Measurements from ENCODE around the gene LINGO3.

LINGO3 gene

GRCh38 chr19:2338751-2339643 is 31.0 kb upstream of the LINGO3 start:
- DNase-seq: no peak

GRCh38 chr19:2338055-2338615 is 30.2 kb upstream of the LINGO3 start:
- DNase-seq: no peak

DNA sequence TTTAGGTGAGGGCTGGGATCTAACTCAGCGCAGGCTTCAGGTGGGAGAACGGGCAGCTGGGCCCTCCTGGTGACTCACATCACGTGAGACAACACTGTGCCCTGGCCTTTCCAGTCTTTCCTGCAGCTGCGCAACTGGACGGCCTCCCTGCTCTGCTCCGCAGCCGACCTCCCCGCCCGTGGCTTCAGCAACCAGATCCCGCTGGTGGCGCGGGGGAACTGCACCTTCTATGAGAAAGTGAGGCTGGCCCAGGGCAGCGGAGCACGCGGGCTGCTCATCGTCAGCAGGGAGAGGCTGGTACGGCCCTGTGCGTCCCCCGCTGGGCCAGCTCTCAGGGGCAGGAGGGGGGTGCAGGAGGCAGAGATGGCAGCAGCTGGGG is 29.4 kb upstream of the LINGO3 start:
- DNase-seq: peak; percentile 24

- DNase-seq: no peak
These were observed 28.8 kb upstream of the LINGO3 start for GRCh38 chr19:2336528-2337328.

- no peak for DNase-seq
These were observed 27.9 kb upstream of the LINGO3 start for GRCh38 chr19:2335848-2336247.

GRCh38 chr19:2334986-2335846 is 27.3 kb upstream of the LINGO3 start:
- no peak for DNase-seq

DNA sequence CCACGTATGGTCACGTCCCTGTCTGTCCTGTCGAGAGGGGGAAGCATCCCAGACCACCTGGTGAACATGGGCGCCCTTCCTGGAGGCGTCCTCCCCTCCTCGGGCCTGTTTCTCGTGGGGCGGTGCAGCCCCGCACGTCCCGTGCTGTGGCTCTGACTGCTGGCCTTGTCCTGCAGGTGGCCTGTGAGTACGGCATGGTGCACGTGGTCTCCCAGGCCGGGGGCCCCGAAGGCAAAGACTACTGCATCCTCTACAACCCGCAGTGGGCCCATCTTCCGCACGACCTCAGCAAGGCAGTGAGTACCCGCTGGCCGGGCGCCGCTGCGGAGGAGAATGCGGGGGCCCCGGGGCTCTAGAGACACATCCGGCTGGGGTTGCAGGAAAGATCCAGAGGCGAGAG is 26.5 kb upstream of the LINGO3 start:
- DNase-seq: no peak

- DNase-seq: no peak
These were observed 25.9 kb upstream of the LINGO3 start for GRCh38 chr19:2333807-2334211.

DNA sequence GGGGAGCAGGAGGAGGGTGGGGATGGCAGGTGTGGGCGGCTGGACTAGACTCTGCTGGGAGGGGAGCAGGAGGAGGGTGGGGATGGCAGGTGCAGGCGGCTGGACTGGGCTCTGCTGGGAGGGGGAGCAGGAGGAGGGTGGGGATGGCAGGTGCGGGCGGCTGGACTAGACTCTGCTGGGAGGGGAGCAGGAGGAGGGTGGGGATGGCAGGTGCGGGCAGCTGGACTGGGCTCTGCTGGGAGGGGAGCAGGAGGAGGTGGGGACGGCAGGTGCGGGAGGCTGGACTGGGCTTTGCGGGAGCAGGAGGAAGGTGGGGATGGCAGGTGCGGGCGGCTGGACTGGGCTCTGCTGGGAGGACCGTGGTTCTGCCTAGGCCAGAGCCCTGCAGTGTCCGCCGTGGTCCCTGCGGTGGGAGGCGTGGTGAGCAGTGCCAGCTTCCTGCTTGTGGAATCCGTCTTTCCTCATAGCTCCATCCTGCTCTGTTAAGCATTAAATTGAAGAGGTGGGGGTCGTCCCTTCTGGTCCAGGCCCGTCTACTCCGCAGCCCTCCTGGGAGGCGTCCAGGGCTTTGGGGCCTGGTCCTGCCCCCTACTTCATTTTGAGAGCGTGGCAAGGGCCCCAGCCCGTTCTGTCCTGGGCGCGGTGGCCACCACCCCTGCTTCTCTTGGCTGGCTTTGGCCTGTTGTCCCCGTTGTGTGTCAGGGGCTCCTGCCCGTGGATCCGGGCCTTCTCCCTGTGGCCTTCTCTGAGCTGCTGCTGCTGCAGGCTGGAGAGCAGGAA is 25.3 kb upstream of the LINGO3 start:
- DNase-seq: peak; percentile 94

DNA sequence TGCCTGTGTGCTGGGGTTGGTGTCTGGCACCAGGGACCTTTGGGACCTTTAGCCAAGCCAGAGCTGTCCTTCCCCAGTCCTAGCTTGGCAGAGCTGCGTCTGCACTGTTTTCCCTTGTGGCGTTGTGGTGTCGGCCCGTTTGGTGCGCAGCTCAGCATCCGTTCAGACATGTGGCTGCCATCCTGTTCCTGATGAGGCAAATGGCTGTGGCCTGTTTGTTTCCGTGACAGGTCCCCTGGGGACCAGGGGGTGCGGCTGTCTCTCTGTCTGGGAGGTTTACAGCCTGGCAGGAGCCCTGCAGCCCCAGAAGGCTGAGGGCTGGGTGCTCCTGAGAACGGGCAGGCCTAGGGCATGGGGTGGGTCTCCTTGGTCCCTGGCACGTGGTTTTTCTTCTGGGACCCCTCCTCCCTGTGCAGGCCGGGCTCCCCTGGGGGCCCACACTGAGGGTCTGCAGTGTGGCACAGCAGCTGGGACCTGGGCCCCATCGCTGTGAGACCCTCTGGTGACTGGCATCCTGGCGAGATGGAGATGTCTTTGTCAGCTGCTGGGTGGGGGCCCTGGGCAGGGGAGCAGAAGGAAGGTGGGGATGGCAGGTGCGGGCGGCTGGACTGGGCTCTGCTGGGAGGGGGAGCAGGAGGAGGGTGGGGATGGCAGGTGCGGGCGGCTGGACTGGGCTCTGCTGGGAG is 24.5 kb upstream of the LINGO3 start:
- DNase-seq: peak; percentile 87

DNA sequence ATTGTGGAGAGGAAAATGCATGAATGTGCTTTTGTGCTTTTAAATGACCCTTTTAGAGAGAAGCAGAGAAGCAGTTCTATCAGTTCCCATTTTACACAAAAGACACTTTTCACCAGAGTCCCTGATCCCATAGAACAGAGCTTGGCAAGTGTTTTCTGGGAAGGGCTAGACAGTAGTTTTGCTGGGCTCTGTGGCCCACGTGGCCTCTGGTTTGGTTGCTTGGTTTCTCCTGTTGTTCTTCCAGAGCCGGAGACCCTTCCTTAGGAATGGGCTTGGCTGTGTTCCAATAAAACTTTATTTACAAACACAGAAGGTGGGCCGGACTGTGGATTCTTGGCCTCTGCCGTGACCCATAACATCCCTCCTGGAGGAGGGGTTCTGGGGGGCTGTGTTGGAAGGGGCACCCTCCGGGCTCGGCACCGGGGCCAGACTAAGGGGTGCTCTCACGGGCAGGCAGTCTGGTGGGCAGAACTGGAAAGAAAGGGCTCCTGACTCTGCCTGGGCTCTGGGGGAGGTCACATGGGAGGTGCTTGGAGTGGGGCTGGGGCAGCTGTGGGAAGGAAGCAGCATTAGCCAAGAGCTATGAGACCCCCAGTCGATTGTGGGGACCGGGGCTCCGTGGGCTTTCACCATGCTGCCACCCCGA is 23.8 kb upstream of the LINGO3 start:
- DNase-seq: no peak

- no peak for DNase-seq
These were observed 22.8 kb upstream of the LINGO3 start for GRCh38 chr19:2330632-2331284.

GRCh38 chr19:2330255-2330631 is 22.3 kb upstream of the LINGO3 start:
- DNase-seq: no peak

DNA sequence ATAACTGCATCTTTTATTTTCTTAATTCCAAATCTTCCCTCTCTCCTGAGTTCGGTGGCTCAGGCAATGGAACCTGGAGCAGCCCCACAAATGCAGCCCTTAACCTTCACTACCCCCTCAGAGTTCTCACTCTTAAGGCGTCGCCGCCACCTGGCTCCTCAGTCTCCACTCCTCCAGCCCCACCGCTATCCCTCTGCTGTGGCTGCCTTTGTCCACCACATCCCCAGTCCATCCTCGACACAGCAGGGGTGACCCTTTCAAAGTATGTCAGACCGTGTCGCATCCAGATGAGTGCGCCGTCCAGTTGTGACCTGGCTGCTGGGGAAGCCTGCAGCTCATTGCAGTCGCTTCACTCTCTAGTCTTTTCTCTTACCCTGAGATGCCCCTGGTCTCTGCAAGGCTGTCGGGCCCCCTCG is 21.6 kb upstream of the LINGO3 start:
- no peak for DNase-seq

DNA sequence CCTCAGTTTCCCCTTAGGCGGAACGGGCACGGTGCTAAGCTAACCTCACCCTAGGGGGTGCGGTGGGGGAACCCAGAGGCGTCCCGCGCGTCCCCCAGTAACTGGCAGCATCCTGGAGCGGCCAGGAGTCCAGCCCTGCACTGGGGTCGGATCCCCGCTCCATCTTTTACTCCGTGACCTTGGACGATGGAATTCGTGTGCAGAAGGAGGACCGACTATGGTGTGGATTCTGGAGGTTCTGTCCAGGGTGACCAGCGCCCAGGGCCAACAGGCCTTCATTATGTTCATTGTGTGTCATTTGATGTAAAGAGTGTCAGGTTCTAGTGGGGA is 21.2 kb upstream of the LINGO3 start:
- DNase-seq: no peak

- DNase-seq: peak; percentile 91
These were observed 20.6 kb upstream of the LINGO3 start, which contains the start of the genes LSM7 and SPPL2B for GRCh38 chr19:2328401-2329148. TSS of gene LSM7 (minus strand) at chr19:2328586. CDS start at chr19:2328566, 20 bp downstream. TSS of gene SPPL2B (plus strand) at chr19:2328684. CDS start at chr19:2328710, 26 bp downstream.

DNA sequence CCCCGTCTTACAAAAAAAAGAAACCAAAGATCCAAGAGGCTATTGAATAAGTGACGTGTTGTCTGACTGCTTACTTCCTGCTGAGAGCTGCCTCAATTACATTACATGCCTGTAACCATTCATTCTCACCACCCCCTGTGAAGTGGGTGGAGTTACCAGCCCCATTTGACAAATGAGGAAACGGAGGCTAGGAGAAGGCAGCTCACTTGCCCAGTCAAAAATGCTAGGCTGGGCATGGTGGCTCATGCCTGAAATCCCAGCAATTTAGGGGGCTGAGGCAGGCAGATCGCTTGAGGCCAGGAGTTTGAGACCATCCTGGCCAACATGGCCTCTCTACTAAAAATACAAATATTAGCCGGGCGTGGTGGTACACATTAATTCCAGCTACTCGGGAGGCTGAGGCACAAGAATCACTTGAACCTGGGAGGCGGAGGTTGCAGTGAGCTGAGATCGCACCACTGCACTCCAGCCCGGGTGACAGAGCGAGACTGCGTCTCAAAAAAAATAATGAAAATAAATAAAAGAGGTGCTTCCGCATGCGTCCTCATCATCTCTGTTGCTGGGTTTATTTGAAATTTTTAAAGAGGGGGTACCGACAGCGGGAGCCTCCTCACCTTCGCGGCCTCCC is 19.9 kb upstream of the LINGO3 start:
- DNase-seq: peak; percentile 73

DNA sequence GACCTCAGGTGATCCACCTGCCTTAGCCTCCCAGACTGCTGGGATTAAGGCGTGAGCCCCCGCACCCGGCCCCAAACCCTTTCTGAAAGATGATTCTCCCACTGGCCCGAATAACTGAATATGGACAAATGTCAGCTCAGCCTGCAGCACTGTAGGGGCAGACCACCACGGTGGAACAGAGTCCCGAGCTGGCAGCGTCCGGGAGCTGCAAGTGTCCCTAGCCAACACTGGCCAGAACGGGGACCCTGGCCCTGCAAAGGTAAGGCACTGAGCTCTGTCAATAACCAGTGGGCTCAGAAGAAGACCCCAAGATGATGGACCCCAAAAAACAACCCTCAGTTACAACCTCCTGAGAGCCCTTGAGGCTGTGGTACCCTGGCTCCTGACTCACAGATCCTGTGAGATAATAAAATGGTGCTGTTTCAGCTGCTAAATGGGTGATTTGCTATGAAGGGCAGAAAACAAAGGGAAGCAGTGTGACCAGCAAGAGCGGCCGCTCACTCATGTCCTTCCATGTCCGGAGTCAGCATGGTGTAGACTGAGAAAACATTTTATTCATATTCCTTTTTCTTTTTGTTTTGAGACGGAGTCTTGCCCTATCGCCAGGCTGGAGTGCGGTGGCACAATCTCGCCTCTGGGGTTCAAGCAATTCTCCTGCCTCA is 18.9 kb upstream of the LINGO3 start:
- no peak for DNase-seq
